Measurements from ENCODE around the gene CMTM4.

CMTM4 gene

GRCh38 chr16:66714062-66714461 lies 17.5 kb upstream of the CMTM4 start:
- no peak overlapping the region for H3K27ac ChIP-seq
- DNase-seq (ENCODE audit: low read depth, low spot score) = no peak

GRCh38 chr16:66713076-66713475 lies 16.5 kb upstream of the CMTM4 start:
- no peak for DNase-seq (ENCODE audit: low read depth, low spot score)
- Histone ChIP-seq H3K4me3 (no peak overlapping the region), H3K27ac (no peak overlapping the region), H3K9me3 (ENCODE audit: low read depth, low read length) (no peaks in the 10 kb centered on the region), H3K36me3 (ENCODE audit: insufficient read depth, low read length) (no peaks in the 10 kb centered on the region), H3K9ac (ENCODE audit: insufficient read length) (no peak overlapping the region)
- TF ChIP-seq EZH2 (IDR thresholded peaks at IDR 0.05) = no peak
- TF ChIP-seq FOXP2 (optimal IDR thresholded peaks at IDR 0.05; ENCODE audit: control extremely low read depth, extremely low read length, insufficient read depth) = no peak
- no peak for TF ChIP-seq POLR2AphosphoS5 (IDR thresholded peaks at IDR 0.05; ENCODE audit: borderline replicate concordance, low read depth, low read length)

More at GRCh38 chr16:66714062-66714461, 17.5 kb upstream of the CMTM4 start:
- no peaks in the 10 kb centered on the region for H3K36me3 ChIP-seq (ENCODE audit: insufficient read depth, low read length)
- H3K9ac ChIP-seq (ENCODE audit: insufficient read length) = no peak overlapping the region
- H3K9me3 ChIP-seq (ENCODE audit: low read depth, low read length) = no peaks in the 10 kb centered on the region
- no peak overlapping the region for H3K4me3 ChIP-seq
- no peak for TF ChIP-seq FOXP2 (optimal IDR thresholded peaks at IDR 0.05; ENCODE audit: control extremely low read depth, extremely low read length, insufficient read depth)
- no peak for TF ChIP-seq EZH2 (IDR thresholded peaks at IDR 0.05)

GRCh38 chr16:66712512-66712911 lies 16.0 kb upstream of the CMTM4 start:
- no peak for DNase-seq (ENCODE audit: low read depth, low spot score)
- Histone ChIP-seq H3K9ac (ENCODE audit: insufficient read length) (no peak overlapping the region), H3K36me3 (ENCODE audit: insufficient read depth, low read length) (no peaks in the 10 kb centered on the region), H3K4me3 (no peak overlapping the region), H3K9me3 (ENCODE audit: low read depth, low read length) (no peaks in the 10 kb centered on the region), H3K27ac (no peak overlapping the region)
- TF ChIP-seq POLR2AphosphoS5 (IDR thresholded peaks at IDR 0.05; ENCODE audit: borderline replicate concordance, low read depth, low read length) (no peak), EZH2 (IDR thresholded peaks at IDR 0.05) (no peak), FOXP2 (optimal IDR thresholded peaks at IDR 0.05; ENCODE audit: control extremely low read depth, extremely low read length, insufficient read depth) (no peak)

GRCh38 chr16:66711581-66711980 lies 15.0 kb upstream of the CMTM4 start:
- H3K36me3 ChIP-seq (ENCODE audit: insufficient read depth, low read length) = no peaks in the 10 kb centered on the region
- no peak overlapping the region for H3K4me3 ChIP-seq
- no peak for DNase-seq (ENCODE audit: low read depth, low spot score)
- H3K9me3 ChIP-seq (ENCODE audit: low read depth, low read length) = no peaks in the 10 kb centered on the region
- TF ChIP-seq FOXP2 (optimal IDR thresholded peaks at IDR 0.05; ENCODE audit: control extremely low read depth, extremely low read length, insufficient read depth) (no peak), POLR2AphosphoS5 (IDR thresholded peaks at IDR 0.05; ENCODE audit: borderline replicate concordance, low read depth, low read length) (no peak), EZH2 (IDR thresholded peaks at IDR 0.05) (no peak)
- no peak overlapping the region for H3K27ac ChIP-seq
- H3K9ac ChIP-seq (ENCODE audit: insufficient read length) = no peak overlapping the region

GRCh38 chr16:66706506-66706880 lies 9.9 kb upstream of the CMTM4 start:
- H3K4me3 ChIP-seq = no peak overlapping the region
- TF ChIP-seq POLR2AphosphoS5 (IDR thresholded peaks at IDR 0.05; ENCODE audit: borderline replicate concordance, low read depth, low read length) = no peak
- TF ChIP-seq EZH2 (IDR thresholded peaks at IDR 0.05) = no peak
- no peak for TF ChIP-seq FOXP2 (optimal IDR thresholded peaks at IDR 0.05; ENCODE audit: control extremely low read depth, extremely low read length, insufficient read depth)
- DNase-seq (ENCODE audit: low read depth, low spot score) = no peak

GRCh38 chr16:66705790-66706505 lies 9.4 kb upstream of the CMTM4 start:
- Histone ChIP-seq H3K9me3 (ENCODE audit: low read depth, low read length) (no peaks in the 10 kb centered on the region), H3K27ac (no peak overlapping the region), H3K4me3 (no peak overlapping the region), H3K9ac (ENCODE audit: insufficient read length) (no peak overlapping the region), H3K36me3 (ENCODE audit: insufficient read depth, low read length) (no peaks in the 10 kb centered on the region)
- TF ChIP-seq FOXP2 (optimal IDR thresholded peaks at IDR 0.05; ENCODE audit: control extremely low read depth, extremely low read length, insufficient read depth) (no peak), POLR2AphosphoS5 (IDR thresholded peaks at IDR 0.05; ENCODE audit: borderline replicate concordance, low read depth, low read length) (no peak), EZH2 (IDR thresholded peaks at IDR 0.05) (no peak)
- DNase-seq (ENCODE audit: low read depth, low spot score) = no peak

More at GRCh38 chr16:66706506-66706880, 9.9 kb upstream of the CMTM4 start:
- no peak overlapping the region for H3K27ac ChIP-seq
- no peak overlapping the region for H3K9ac ChIP-seq (ENCODE audit: insufficient read length)
- H3K36me3 ChIP-seq (ENCODE audit: insufficient read depth, low read length) = no peaks in the 10 kb centered on the region
- no peaks in the 10 kb centered on the region for H3K9me3 ChIP-seq (ENCODE audit: low read depth, low read length)

- H3K9me3 ChIP-seq (ENCODE audit: low read depth, low read length) = no peaks in the 10 kb centered on the region
- no peak overlapping the region for H3K27ac ChIP-seq
- H3K4me3 ChIP-seq = no peak overlapping the region
- no peak for DNase-seq (ENCODE audit: low read depth, low spot score)
- no peaks in the 10 kb centered on the region for H3K36me3 ChIP-seq (ENCODE audit: insufficient read depth, low read length)
- no peak overlapping the region for H3K9ac ChIP-seq (ENCODE audit: insufficient read length)
- no peak for TF ChIP-seq FOXP2 (optimal IDR thresholded peaks at IDR 0.05; ENCODE audit: control extremely low read depth, extremely low read length, insufficient read depth)
- TF ChIP-seq POLR2AphosphoS5 (IDR thresholded peaks at IDR 0.05; ENCODE audit: borderline replicate concordance, low read depth, low read length) = no peak
- no peak for TF ChIP-seq EZH2 (IDR thresholded peaks at IDR 0.05)
Measured at GRCh38 chr16:66703406-66704215, 7.1 kb upstream of the CMTM4 start.

GRCh38 chr16:66701516-66701915 lies 5.0 kb upstream of the CMTM4 start:
- Histone ChIP-seq H3K27ac (no peak overlapping the region), H3K36me3 (ENCODE audit: insufficient read depth, low read length) (no peaks in the 10 kb centered on the region), H3K9ac (ENCODE audit: insufficient read length) (no peak overlapping the region), H3K9me3 (ENCODE audit: low read depth, low read length) (no peaks in the 10 kb centered on the region), H3K4me3 (no peak overlapping the region)
- DNase-seq (ENCODE audit: low read depth, low spot score) = no peak
- TF ChIP-seq EZH2 (IDR thresholded peaks at IDR 0.05) = no peak
- TF ChIP-seq POLR2AphosphoS5 (IDR thresholded peaks at IDR 0.05; ENCODE audit: borderline replicate concordance, low read depth, low read length) = no peak
- TF ChIP-seq FOXP2 (optimal IDR thresholded peaks at IDR 0.05; ENCODE audit: control extremely low read depth, extremely low read length, insufficient read depth) = no peak

Measured in SK-N-MC (cell line).